Measurements from ENCODE around the gene RSPH9. TPM values are rescaled to one million over a fixed set of nuclear protein-coding genes. Genes with fewer than 3 reads are reported as not detected.

The RSPH9 gene
- polyA plus RNA-seq, 3 donors: 0.05 to 0.52 (median 0.13) TPM

GRCh38 chr6:43677759-43678158 is 32.9 kb downstream of the RSPH9 start:
- Mint-ChIP-seq H3K36me3 (peaks cover 86 to 98% of the 10 kb centered on the region in 2 donors), H3K4me1 (no peaks in the 10 kb centered on the region), H3K27me3 (ENCODE audit: low read depth in 3 of 3) (peaks cover 0 to 2% (median 0%) of the 10 kb centered on the region in 3 donors), H3K4me3 (no peak overlapping the region), H3K27ac (no peak overlapping the region), H3K9me3 (no peaks in the 10 kb centered on the region)
- peaks cover 83 to 100% of the 10 kb centered on the region in 2 donors for H3K36me3 ChIP-seq (replicated peaks in 1 of 2; ENCODE audit: control insufficient read depth in 1 of 2, insufficient read depth in 2 of 2, low read length in 2 of 2)
- H2AFZ ChIP-seq (ENCODE audit: insufficient read depth, low read depth, low read length, poor library complexity, severe bottlenecking): no peak overlapping the region
- H3K79me2 ChIP-seq (ENCODE audit: insufficient read depth, low read length): peaks cover 22% of the 10 kb centered on the region
- WGBS (ENCODE audit: insufficient coverage): 93% methylated on average over 6 of the region's 7 CpGs
- H3K4me3 ChIP-seq (replicated peaks in 1 of 3; ENCODE audit: low read depth in 2 of 3, low read length in 3 of 3): no peak overlapping the region
- no peaks in the 10 kb centered on the region for H3K27me3 ChIP-seq (ENCODE audit: control insufficient read depth in 2 of 2, insufficient read depth in 2 of 2, low read length in 2 of 2)
- no peak for DNase-seq
- H4K20me1 ChIP-seq (ENCODE audit: insufficient read depth, low read length): peaks cover 45% of the 10 kb centered on the region
- no peaks in the 10 kb centered on the region for H3K4me1 ChIP-seq (ENCODE audit: control insufficient read depth in 1 of 2, insufficient read depth in 2 of 2, low read length in 2 of 2)
- TF ChIP-seq CTCF (IDR thresholded peaks at IDR 0.05): no peak
- H3K9ac ChIP-seq (ENCODE audit: insufficient read depth, low read length, poor library complexity, severe bottlenecking): no peak overlapping the region
- H3K27ac ChIP-seq (ENCODE audit: low read depth in 1 of 2, low read length in 2 of 2): no peak overlapping the region
- intact Hi-C loops (cut with micrococcal nuclease): no loop called here
- H3K4me2 ChIP-seq (replicated peaks; ENCODE audit: extremely low read depth, low read length, poor library complexity, severe bottlenecking): no peak overlapping the region
- no peaks in the 10 kb centered on the region for H3K9me3 ChIP-seq (replicated peaks in 1 of 2; ENCODE audit: control insufficient read depth in 1 of 2, insufficient read depth in 1 of 2, low read length in 2 of 2)

- intact Hi-C loops (cut with micrococcal nuclease): no loop called here
- H2AFZ ChIP-seq (ENCODE audit: insufficient read depth, low read depth, low read length, poor library complexity, severe bottlenecking): no peak overlapping the region
- peaks cover 86 to 98% of the 10 kb centered on the region in 2 donors for H3K36me3 Mint-ChIP-seq
- peaks cover 51% of the 10 kb centered on the region for H4K20me1 ChIP-seq (ENCODE audit: insufficient read depth, low read length)
- H3K9me3 Mint-ChIP-seq: no peaks in the 10 kb centered on the region
- H3K36me3 ChIP-seq (replicated peaks in 1 of 2; ENCODE audit: control insufficient read depth in 1 of 2, insufficient read depth in 2 of 2, low read length in 2 of 2): peaks cover 79 to 100% of the 10 kb centered on the region in 2 donors
- no peaks in the 10 kb centered on the region for H3K9me3 ChIP-seq (replicated peaks in 1 of 2; ENCODE audit: control insufficient read depth in 1 of 2, insufficient read depth in 1 of 2, low read length in 2 of 2)
- H3K27ac ChIP-seq (ENCODE audit: low read depth in 1 of 2, low read length in 2 of 2): no peak overlapping the region
- 98% methylated on average over 7 of the region's 7 CpGs for WGBS (ENCODE audit: insufficient coverage)
- no peaks in the 10 kb centered on the region for H3K4me1 Mint-ChIP-seq
- H3K27ac Mint-ChIP-seq: peak overlapping the region in 1 of 7 donors; percentile 33
- H3K79me2 ChIP-seq (ENCODE audit: insufficient read depth, low read length): peaks cover 27% of the 10 kb centered on the region
- no peak overlapping the region for H3K4me2 ChIP-seq (replicated peaks; ENCODE audit: extremely low read depth, low read length, poor library complexity, severe bottlenecking)
- H3K4me3 ChIP-seq (replicated peaks in 1 of 3; ENCODE audit: low read depth in 2 of 3, low read length in 3 of 3): no peak overlapping the region
- peaks cover 0 to 2% (median 0%) of the 10 kb centered on the region in 3 donors for H3K27me3 Mint-ChIP-seq (ENCODE audit: low read depth in 3 of 3)
- no peak overlapping the region for H3K9ac ChIP-seq (ENCODE audit: insufficient read depth, low read length, poor library complexity, severe bottlenecking)
- no peak for DNase-seq
- no peak for TF ChIP-seq CTCF (IDR thresholded peaks at IDR 0.05)
- no peaks in the 10 kb centered on the region for H3K4me1 ChIP-seq (ENCODE audit: control insufficient read depth in 1 of 2, insufficient read depth in 2 of 2, low read length in 2 of 2)
- no peak overlapping the region for H3K4me3 Mint-ChIP-seq
- no peaks in the 10 kb centered on the region for H3K27me3 ChIP-seq (ENCODE audit: control insufficient read depth in 2 of 2, insufficient read depth in 2 of 2, low read length in 2 of 2)
Observed at GRCh38 chr6:43678341-43678740, 33.5 kb downstream of the RSPH9 start.
